LNCAP (cell line): ENCODE results near the gene SYNDIG1.

Source experiments
- TF ChIP-seq, protein P1 (sequence below): fragments of 450-650 bp; IDR thresholded peaks from 2 replicates; pipeline ENCODE4 v1.5.1; 2017; ENCODE audit warnings: mild to moderate bottlenecking

SYNDIG1 gene

DNA sequence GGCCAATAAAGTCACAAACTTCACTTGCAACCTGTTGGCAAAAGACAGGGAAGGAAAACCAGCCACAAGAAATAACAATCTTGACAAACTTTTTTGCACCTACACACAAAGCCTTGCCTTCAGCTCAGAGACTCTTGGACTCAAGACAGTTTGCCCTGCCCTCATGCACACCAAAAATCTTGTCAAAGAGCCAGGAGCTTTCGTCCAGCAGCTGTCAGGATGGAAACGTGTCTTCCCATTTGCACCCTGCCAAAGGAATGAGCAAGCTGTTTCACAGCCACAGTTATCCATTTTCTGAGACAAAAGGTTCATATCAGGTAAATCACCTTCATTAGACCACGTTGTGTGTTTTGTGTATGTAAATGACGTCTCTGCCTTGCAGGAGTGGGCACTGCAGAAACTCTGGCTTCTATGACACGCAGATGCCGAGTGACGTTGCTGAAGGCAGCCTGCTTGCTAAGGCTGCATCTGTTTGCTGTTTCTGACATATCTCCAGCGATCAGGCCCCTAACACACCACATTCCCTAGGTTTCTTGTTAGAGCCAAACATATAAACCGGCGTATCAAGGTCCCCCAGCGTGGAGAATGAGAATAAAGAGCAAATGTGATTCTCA lies 193.4 kb downstream of the SYNDIG1 start:
- TF ChIP-seq, protein P1, sequence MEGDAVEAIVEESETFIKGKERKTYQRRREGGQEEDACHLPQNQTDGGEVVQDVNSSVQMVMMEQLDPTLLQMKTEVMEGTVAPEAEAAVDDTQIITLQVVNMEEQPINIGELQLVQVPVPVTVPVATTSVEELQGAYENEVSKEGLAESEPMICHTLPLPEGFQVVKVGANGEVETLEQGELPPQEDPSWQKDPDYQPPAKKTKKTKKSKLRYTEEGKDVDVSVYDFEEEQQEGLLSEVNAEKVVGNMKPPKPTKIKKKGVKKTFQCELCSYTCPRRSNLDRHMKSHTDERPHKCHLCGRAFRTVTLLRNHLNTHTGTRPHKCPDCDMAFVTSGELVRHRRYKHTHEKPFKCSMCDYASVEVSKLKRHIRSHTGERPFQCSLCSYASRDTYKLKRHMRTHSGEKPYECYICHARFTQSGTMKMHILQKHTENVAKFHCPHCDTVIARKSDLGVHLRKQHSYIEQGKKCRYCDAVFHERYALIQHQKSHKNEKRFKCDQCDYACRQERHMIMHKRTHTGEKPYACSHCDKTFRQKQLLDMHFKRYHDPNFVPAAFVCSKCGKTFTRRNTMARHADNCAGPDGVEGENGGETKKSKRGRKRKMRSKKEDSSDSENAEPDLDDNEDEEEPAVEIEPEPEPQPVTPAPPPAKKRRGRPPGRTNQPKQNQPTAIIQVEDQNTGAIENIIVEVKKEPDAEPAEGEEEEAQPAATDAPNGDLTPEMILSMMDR, result no peak

- TF ChIP-seq, protein P1, result no peak
These were observed 194.1 kb downstream of the SYNDIG1 start for GRCh38 chr20:24663496-24663895.

DNA sequence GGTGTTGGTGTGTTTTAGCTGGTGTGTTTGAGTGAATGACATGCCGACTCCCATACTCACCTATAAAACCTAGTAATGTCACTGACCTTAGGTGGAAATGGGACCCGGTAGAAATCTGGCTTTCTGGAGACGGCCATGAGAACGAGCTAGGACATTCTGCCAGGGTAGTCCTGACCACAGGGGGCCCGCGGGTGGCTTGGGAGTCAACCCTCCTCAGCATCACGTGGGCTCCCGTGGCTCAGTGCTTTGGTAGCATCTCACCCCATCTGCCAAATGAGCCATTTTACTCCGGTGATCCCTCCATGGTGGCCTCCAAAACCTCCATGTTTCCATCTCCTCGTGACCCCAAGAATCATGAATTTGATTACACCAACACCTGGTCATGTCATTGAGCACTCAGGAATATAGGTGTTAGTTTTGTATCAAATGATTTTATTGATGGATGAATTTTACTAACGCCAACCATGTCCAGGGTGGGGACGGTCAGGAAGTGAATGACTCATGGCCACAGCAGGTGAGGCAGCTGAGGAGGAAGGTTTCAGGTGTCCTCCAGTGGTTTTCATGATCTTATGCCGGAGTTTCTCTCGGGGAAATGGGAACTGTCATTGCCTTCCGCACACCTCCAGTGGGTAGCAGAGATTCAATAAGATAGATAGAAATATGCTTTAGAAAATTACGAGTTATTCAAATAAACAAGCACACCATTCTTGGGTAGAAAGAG lies 195.0 kb downstream of the SYNDIG1 start:
- TF ChIP-seq, protein P1, result no peak

DNA sequence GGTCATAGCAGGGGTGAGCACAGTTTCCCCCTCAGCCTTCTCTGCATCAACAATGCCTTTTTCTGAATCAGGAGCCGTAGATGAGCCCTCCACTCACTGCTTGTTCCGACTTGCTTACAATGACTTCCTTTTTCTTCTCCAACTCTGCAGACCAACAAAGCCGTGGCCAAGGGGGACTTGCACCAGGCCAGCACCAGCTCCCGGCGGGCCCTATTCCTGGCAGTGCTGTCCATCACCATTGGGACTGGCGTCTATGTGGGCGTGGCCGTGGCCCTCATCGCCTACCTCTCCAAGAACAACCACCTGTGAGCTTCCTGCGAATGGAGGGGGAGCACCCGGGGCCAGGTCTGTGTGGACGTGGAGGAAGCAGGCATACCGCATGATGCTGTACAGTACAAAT lies 195.8 kb downstream of the SYNDIG1 start:
- TF ChIP-seq, protein P1, result no peak

GRCh38 chr20:24665741-24666191 lies 196.3 kb downstream of the SYNDIG1 start:
- TF ChIP-seq, protein P1, result no peak

DNA sequence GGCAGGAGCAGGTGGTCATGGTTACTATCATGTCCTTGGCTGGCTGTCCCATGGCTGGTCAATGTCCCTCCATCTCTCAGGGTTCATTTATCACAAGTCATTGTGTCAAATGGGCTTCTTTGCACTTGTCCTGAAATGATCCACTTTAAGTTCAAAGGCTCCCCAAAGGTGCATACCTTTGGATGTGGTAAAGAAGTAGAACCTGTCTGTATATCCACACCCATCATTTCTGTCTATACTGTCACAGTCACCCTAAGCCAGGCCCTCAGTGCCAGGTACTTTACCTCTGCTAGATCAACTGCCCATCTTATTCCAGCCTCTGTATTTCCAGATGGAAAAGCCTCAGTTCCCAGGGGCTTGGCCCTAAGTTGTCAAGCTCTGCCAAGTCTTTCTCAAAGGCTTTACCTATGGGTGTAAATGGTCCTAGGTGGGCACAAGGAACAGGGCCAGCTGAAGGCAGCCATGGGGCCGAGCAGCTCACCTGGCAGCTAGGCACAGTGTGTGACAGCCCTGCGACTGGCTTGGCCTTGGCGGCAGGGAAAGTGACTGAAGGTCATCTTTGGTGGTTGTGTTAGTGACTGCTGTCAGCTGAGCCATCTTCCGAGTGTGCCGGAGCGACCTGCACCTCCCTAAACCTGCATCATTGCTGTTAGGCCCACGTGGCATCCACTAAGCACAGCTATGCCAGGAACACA lies 198.4 kb downstream of the SYNDIG1 start:
- TF ChIP-seq, protein P1, result no peak

DNA sequence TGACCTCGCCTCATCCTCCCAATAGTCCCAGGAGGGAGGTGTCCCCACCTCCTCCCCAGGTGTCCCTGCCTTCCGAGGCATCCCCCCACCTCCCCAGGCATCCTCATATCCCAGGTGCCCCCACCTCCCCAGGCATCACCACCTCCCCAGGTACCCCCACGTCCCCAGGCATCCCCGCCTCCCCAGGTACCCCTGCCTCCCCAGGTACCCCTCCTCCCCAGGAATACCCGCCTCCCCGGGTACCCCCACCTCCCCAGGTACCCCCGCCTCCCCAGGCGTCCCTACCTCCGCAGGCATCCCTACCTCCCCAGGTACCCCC lies 198.9 kb downstream of the SYNDIG1 start:
- TF ChIP-seq, protein P1, result no peak
